Adrenal gland (tissue), 5 donors: ENCODE measurements around the gene BMPR1B.

Experiments
- POLR2A ChIP-seq, 2 donors: fragments of 450-650 bp; IDR thresholded peaks; one replicate each; pipeline ENCODE4 v1.6.1; 2017; ENCODE audit warnings: antibody characterized with exemption in 2 of 2, mild to moderate bottlenecking in 2 of 2, moderate library complexity in 1 of 2
- TF ChIP-seq, protein P1 (sequence below), 6 experiments: fragments of 450-650 bp in 4 of 6; fragments of 200-600 bp in 2 of 6; sonication (generic) in 1 of 6; IDR thresholded peaks; 1 replicate in 5 of 6; 2 replicates in 1 of 6; pipeline versions ENCODE4 v1.5.1 to v1.8.0; 2016 to 2021; ENCODE audit warnings: antibody characterized with exemption in 6 of 6, mild to moderate bottlenecking in 2 of 6, moderate library complexity in 1 of 6
- donor health status: DM: no; HTN: no; CAD: no.

DNA sequence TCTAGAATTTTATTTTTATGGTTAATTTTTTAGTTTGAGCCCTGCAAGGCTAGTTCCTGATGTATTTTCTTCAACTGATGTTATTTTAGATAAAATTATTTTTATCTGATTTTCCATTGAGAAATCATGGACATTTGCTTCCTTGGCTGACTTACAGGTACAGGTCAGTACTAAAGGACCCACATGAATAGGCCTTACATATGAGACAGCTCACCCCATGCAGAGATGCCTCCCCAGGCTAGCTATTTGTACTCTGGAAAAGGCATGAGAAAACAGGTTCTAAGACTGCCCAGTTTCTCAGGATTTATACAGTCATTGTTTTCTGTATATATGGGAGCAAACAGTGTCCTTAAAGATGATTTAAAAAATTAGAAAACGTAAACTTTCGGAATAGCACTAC is 255.5 kb downstream of the BMPR1B start:
- TF ChIP-seq POLR2A (IDR thresholded peaks at IDR 0.05): no peak
- TF ChIP-seq, protein P1, sequence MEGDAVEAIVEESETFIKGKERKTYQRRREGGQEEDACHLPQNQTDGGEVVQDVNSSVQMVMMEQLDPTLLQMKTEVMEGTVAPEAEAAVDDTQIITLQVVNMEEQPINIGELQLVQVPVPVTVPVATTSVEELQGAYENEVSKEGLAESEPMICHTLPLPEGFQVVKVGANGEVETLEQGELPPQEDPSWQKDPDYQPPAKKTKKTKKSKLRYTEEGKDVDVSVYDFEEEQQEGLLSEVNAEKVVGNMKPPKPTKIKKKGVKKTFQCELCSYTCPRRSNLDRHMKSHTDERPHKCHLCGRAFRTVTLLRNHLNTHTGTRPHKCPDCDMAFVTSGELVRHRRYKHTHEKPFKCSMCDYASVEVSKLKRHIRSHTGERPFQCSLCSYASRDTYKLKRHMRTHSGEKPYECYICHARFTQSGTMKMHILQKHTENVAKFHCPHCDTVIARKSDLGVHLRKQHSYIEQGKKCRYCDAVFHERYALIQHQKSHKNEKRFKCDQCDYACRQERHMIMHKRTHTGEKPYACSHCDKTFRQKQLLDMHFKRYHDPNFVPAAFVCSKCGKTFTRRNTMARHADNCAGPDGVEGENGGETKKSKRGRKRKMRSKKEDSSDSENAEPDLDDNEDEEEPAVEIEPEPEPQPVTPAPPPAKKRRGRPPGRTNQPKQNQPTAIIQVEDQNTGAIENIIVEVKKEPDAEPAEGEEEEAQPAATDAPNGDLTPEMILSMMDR (IDR thresholded peaks at IDR 0.05): no peak
